GM12878 (cell line): Measurements from ENCODE around the gene SLC29A2. TPM values are rescaled to one million over a fixed set of nuclear protein-coding genes. Genes with fewer than 3 reads are reported as not detected.

Source experiments
- ATAC-seq: fragments of 200-7000 bp; cut with Tn5 transposase; 3 replicates; pipeline ENCODE4 v1.9.1; 2020; ENCODE audit warnings: mild to moderate bottlenecking, moderate library complexity
- BruUV-seq: library from RNA; stranded (reverse); fragments of 400-500 nt; replicated peaks from 2 replicates; lab custom pipeline; 2021; lab: Mats Ljungman, UMichigan
- CTCF ChIA-PET: fragments of 300-600 bp; sonication (Branson Sonifier 250); formaldehyde crosslinking; extraction: SDS; loops from one replicate; lab custom pipeline; 2021; ENCODE audit warnings: inconsistent platforms; lab: Yijun Ruan, JAX
- POLR2A ChIA-PET: fragments of 350-600 bp; formaldehyde crosslinking; extraction: SDS; loops from one replicate; lab custom pipeline; 2021; ENCODE audit warnings: inconsistent platforms; lab: Charles Lee
- RAD21 ChIA-PET: fragments of 300-600 bp; sonication (Branson Sonifier 250); formaldehyde crosslinking; loops from one replicate; lab custom pipeline; 2023; ENCODE audit warnings: antibody characterized with exemption; ENCODE audit not compliant: unreplicated experiment; lab: Charles Lee
- SMC1A ChIA-PET: fragments of 300-600 bp; sonication (Branson Sonifier 250); formaldehyde crosslinking; loops from one replicate; lab custom pipeline; 2023; ENCODE audit not compliant: unreplicated experiment, uncharacterized antibody; lab: Charles Lee
- DNase-seq: peaks from one replicate; pipeline ENCODE4 v3.0.0-alpha.2; 2011; ENCODE audit warnings: low read depth, low spot score
- FAIRE-seq: peaks from 3 replicates; lab custom pipeline; 2011; peaks lifted over from hg19 to GRCh38; lab: Jason Lieb, UNC
- H2AFZ ChIP-seq: 2 replicates; pipeline ENCODE4 v1.6.0; 2011; ENCODE audit warnings: low read depth, low read length, control low read depth; ENCODE audit not compliant: control insufficient read depth
- H3K27ac ChIP-seq: 2 replicates; pipeline ENCODE4 v1.5.1; 2011; ENCODE audit warnings: control low read depth; ENCODE audit not compliant: control insufficient read depth, insufficient read depth
- H3K27me3 ChIP-seq, 2 experiments: replicated peaks in 1 of 2; 2 replicates each; pipeline versions ENCODE4 v1.6.0 to v1.6.1; 2011; ENCODE audit warnings: low read length in 1 of 2; ENCODE audit not compliant: control insufficient read depth in 2 of 2, insufficient read depth in 2 of 2
- H3K36me3 ChIP-seq, 2 experiments: 2 replicates each; pipeline ENCODE4 v1.5.1; 2011; ENCODE audit warnings: low read length in 1 of 2; ENCODE audit not compliant: control insufficient read depth in 2 of 2, insufficient read depth in 2 of 2
- H3K4me1 ChIP-seq: 2 replicates; pipeline ENCODE4 v1.6.1; 2011; ENCODE audit warnings: mild to moderate bottlenecking, low read length, moderate library complexity, mixed read lengths; ENCODE audit not compliant: control insufficient read depth, insufficient read depth
- H3K4me2 ChIP-seq: 2 replicates; pipeline ENCODE4 v1.6.0; 2011; ENCODE audit warnings: control low read depth; ENCODE audit not compliant: control insufficient read depth, insufficient read depth
- H3K4me3 ChIP-seq: fragments of 200-600 bp; sonication (generic); 2 replicates; pipeline ENCODE4 v1.5.1; 2016
- H3K79me2 ChIP-seq: 2 replicates; pipeline ENCODE4 v1.6.0; 2011; ENCODE audit warnings: low read length; ENCODE audit not compliant: control insufficient read depth, insufficient read depth
- H3K9ac ChIP-seq: 2 replicates; pipeline ENCODE4 v1.8.0; 2011; ENCODE audit warnings: low read length, control low read depth, mixed read lengths; ENCODE audit not compliant: control insufficient read depth, insufficient read depth
- H3K9me3 ChIP-seq: replicated peaks from 3 replicates; pipeline ENCODE4 v1.5.1; 2011; ENCODE audit warnings: mild to moderate bottlenecking, low read length; ENCODE audit not compliant: control insufficient read depth, insufficient read depth
- H4K20me1 ChIP-seq: 2 replicates; pipeline ENCODE4 v1.6.0; 2011; ENCODE audit not compliant: control insufficient read depth, insufficient read depth
- ATF2 ChIP-seq: IDR thresholded peaks from 2 replicates; pipeline ENCODE4 v1.6.1; 2012; ENCODE audit warnings: low read length, inconsistent platforms
- ATF7 ChIP-seq: fragments of 450-650 bp; IDR thresholded peaks from 2 replicates; pipeline ENCODE4 v1.6.1; 2016; ENCODE audit warnings: low read depth, mild to moderate bottlenecking
- BCL3 ChIP-seq: IDR thresholded peaks from 2 replicates; pipeline ENCODE4 v1.6.1; 2011; ENCODE audit warnings: borderline replicate concordance, low read depth, mild to moderate bottlenecking, moderate library complexity, low read length; ENCODE audit not compliant: insufficient read depth, poor library complexity, severe bottlenecking
- FOS ChIP-seq: IDR thresholded peaks from 3 replicates; pipeline ENCODE4 v1.6.1; 2011; ENCODE audit warnings: borderline replicate concordance; ENCODE audit not compliant: insufficient read length; ENCODE audit errors: extremely low read depth
- HDAC2 ChIP-seq: fragments of 200-600 bp; sonication (generic); IDR thresholded peaks from 2 replicates; pipeline ENCODE4 v1.6.1; 2017
- JUND ChIP-seq: IDR thresholded peaks from 2 replicates; pipeline ENCODE4 v1.6.1; 2012; ENCODE audit warnings: low read depth, mild to moderate bottlenecking, low read length, improper control_type of control experiment, moderate library complexity
- SP1 ChIP-seq: IDR thresholded peaks from one replicate; pipeline ENCODE4 v1.6.1; 2011; ENCODE audit warnings: low read depth, low read length
- YBX1 ChIP-seq: fragments of 450-650 bp; IDR thresholded peaks from 2 replicates; pipeline ENCODE4 v1.6.1; 2016; ENCODE audit warnings: antibody characterized with exemption
- ZBTB4 ChIP-seq: fragments of 450-650 bp; formaldehyde crosslinking; IDR thresholded peaks from 2 replicates; pipeline ENCODE4 v1.4.0; 2022; ENCODE audit warnings: mild to moderate bottlenecking, moderate library complexity
- ZBTB40 ChIP-seq: fragments of 450-650 bp; IDR thresholded peaks from 2 replicates; pipeline ENCODE4 v1.6.1; 2016; ENCODE audit warnings: mild to moderate bottlenecking, moderate library complexity, borderline replicate concordance
- WGBS: methylation state at CpG from one replicate; pipeline ENCODE4 v1.1.6; 2016; ENCODE audit warnings: low lambda C conversion rate; ENCODE audit not compliant: insufficient replicate concordance, insufficient coverage; ENCODE audit errors: missing lambda C conversion rate; 5-methylcytosine and 5-hydroxymethylcytosine counted together
- in situ Hi-C: fragments of 300-500 bp; cut with MboI; formaldehyde crosslinking; loops from 9 replicates; pipeline ENCODE4 v1.14.3; 2018; ENCODE audit warnings: mixed read lengths
- intact Hi-C: fragments of 100-400 bp; cut with micrococcal nuclease; formaldehyde crosslinking; loops from one replicate; pipeline ENCODE4 v1.14.2; 2022; ENCODE audit not compliant: unreplicated experiment
- polyA plus RNA-seq, 11 experiments: library from polyadenylated mRNA; depleted of rRNA in 4 of 11; unstranded in 6 of 11; stranded (reverse) in 5 of 11; fragments of >200 nt; fragmentation: Nextera tagmentation in 4 of 11; fragmentation: Illumina TruSeq in 1 of 11; extraction: Ambion mirVana in 4 of 11; extraction: Trizol in 1 of 11; gene quantifications; 1 replicate in 1 of 11; 2 replicates in 10 of 11; pipeline versions ENCODE4 v1.2.1 to v1.2.3, GENCODE V29; 2011 to 2016; ENCODE audit warnings: inconsistent platforms in 2 of 11, missing spikeins in 2 of 11, low read depth in 1 of 11
- total RNA-seq, 4 experiments: library from RNA; depleted of rRNA in 3 of 4; stranded (reverse); fragments of >200 nt in 3 of 4; fragmentation: Illumina TruSeq in 1 of 4; extraction: Trizol in 1 of 4; gene quantifications; 2 replicates each; pipeline versions ENCODE4 v1.2.1 to v1.2.3, GENCODE V29; 2013 to 2021

The SLC29A2 gene
- total and polyA plus RNA-seq, 10 of the 15 experiments (the other 5 are each of a cell fraction or from before 2014, with no cell fraction given): 0.27 to 7.5 (median 2.2) TPM

GRCh38 chr11:66410191-66410590, 38.6 kb upstream of the SLC29A2 start:
- Histone ChIP-seq H3K4me3 (no peak overlapping the region), H3K9ac (no peak overlapping the region), H4K20me1 (no peaks in the 10 kb centered on the region), H3K27ac (no peak overlapping the region), H2AFZ (no peak overlapping the region), H3K4me2 (no peak overlapping the region), H3K9me3 (no peaks in the 10 kb centered on the region), H3K27me3 (peaks cover 0 to 8% of the 10 kb centered on the region in 2 experiments; a peak in 2 of 4 replicates), H3K79me2 (no peaks in the 10 kb centered on the region), H3K4me1 (no peaks in the 10 kb centered on the region), H3K36me3 (no peaks in the 10 kb centered on the region)
- WGBS: 44% methylated on average over 12 of the region's 12 CpGs
- in situ Hi-C loops: no loop called here
- SMC1A ChIA-PET: interaction anchor here (1.2 to 2.6 kb wide), 4 partner anchors 8 to 268 kb away, joined by 3 to 8 read pairs (median 4); partner anchors contain the start of gene DPP3
- RAD21 ChIA-PET: interaction anchor here (1.7 to 3.1 kb wide), 2 partner anchors 28 to 268 kb away, joined by 7 to 17 read pairs; partner anchors contain the start of genes MRPL11 and RBM4B
- ATAC-seq (no peak), FAIRE-seq (no peak), DNase-seq (no peak)
- POLR2A ChIA-PET: no interaction called here
- intact Hi-C loops: no loop called here
- CTCF ChIA-PET: interaction anchor here (3.1 to 5.4 kb wide), 6 partner anchors 8 to 268 kb away, joined by 14 to 41 read pairs (median 26); partner anchors contain the start of genes DPP3, MRPL11, NPAS4 and RBM4B
- no TSS peak for BruUV-seq
- no peak for TF ChIP-seq FOS
- no peak for TF ChIP-seq HDAC2
- TF ChIP-seq ZBTB40: no peak
- no peak for TF ChIP-seq SP1
- no peak for TF ChIP-seq JUND
- no peak for TF ChIP-seq YBX1
- TF ChIP-seq BCL3: no peak
- no peak for TF ChIP-seq ATF7
- no peak for TF ChIP-seq ZBTB4 (CRISPR knock-in tag)
- TF ChIP-seq ATF2: no peak
